Right forelimb (tissue), 1 donor: ENCODE results near the gene SH3GLB1.

Source experiments
- DNase-seq: peaks from one replicate; pipeline ENCODE4 v3.0.0-alpha.2; 2018

Gene SH3GLB1

GRCh38 chr1:86774305-86775295 lies 70.2 kb downstream of the SH3GLB1 start:
- DNase-seq: peak; percentile 52

DNA sequence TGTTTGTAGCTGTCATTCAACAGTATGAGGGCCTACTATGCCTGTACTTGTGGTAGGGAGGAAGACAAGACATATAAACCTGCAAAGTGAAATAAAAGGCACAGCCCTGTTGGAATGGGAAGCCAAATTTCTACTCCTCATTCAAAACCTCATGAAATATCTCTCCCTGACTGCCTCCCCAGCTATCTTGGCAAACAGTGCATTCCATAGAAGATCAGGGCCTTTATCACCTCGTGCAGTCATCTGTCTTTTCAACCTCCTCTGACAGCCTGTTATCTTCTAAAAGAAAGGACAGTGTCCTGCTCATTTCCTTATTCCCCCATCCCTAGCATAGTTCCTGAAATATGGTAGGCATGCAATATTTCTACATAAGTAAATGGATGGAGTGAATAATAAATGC lies 71.0 kb downstream of the SH3GLB1 start:
- no peak for DNase-seq

GRCh38 chr1:86776108-86776507 lies 71.7 kb downstream of the SH3GLB1 start:
- DNase-seq: no peak

DNA sequence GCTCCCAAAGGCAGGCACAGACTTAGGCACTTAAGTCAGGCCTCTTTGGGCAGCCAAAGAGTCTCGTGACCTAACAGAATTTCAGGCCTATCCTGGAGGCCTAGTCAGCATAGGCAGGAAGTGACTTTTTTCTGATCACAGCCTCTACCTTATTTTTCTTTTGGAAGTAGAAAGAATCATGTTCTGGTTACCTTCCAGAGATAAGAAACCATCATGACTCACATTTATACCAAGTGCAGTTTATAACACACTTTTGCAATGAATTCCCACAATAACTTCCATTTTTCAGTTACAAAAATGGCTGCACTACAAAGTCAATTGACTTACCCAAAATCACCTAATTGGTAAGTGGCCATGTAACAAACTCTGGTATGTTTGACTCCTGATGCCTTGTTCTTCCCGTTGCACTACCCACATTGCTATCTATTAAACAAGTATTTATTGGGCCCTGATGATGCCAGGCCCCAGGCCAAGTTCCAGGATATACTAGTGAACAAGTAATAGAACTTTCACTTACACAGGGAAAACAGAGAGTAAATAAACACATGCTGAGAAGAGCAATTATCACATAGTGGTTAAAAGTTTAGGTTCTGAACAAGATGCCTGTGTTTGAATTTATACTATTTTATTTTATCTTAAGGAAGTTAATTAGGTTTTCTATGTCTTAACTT lies 74.3 kb downstream of the SH3GLB1 start:
- DNase-seq: no peak

DNA sequence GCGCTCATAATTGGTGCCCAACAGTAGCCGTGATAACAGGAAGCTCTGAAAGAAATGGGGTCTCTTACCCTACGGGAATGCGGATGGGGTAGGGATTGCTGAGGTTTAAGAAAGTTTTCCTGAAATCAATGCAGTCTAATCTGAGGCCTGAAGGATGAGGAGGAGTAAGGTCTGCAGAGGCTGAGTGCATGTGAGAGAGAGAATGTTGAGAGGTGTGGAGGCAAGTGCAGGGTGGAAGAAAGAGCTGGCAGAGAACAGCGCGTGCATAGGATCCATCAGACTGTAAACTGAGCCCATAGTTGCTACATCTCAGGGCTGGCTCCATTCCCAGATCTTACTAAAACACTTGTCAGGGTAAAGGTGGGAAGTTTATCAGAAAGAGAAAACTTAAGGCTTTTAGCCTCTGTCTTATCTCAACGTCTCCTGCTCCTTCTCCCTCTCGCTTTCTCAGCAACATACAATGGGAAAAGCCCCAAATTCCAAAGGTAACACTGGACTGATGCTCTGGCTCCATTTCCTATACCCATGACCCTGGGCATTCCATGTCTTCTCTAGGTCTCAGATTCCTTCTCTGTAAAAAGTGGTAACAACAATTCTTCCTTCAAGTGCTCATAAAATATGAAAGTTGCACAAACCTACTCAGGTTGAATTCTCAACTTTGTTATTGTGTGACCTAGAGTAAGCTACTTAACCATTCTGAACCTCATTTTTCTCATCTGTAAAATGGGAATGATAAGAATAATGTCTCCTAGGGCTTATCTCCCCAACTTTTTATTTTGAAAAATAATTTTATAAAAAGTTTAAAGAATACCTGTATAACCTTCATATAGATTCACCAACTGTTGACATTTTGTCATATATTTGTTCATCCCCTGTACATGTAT lies 75.2 kb downstream of the SH3GLB1 start:
- DNase-seq: no peak

DNA sequence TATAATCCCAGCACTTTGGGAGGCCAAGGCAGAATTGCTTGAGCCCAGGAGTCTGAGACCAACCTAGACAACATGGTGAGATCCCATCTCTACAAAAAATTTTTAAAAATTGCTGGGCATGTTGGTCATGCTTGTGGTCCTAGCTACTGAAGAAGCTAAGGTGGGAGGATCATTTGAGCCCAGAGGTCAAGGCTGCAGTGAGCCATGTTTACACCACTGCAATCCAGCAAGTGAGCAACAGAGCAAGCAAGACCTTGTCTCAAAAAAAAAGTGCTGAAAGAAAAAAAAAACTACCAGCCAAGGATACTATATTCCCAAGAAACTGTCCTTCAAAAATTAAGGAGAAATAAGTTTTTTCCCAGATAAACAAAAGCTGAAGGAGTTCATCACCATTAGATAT lies 78.1 kb downstream of the SH3GLB1 start:
- DNase-seq: no peak

DNA sequence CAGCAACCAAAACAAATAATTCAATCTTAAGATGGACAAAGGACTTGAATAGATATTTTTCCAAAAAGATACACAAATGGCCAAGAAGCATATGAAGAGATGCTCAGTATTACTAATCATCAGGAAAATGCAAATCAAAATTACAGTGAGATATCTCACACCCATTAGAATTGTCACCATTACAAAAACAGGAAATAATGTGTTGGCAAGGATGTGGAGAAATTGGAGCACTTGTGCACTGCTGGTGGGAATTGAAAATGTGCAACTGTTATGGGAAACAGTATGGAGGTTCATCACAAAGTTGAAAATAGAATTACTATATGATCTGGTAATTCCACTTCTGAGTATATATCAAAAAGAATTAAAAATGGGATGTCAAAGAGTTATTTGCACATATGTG lies 83.2 kb downstream of the SH3GLB1 start:
- DNase-seq: no peak

GRCh38 chr1:86788300-86789206 lies 84.2 kb downstream of the SH3GLB1 start:
- no peak for DNase-seq

DNA sequence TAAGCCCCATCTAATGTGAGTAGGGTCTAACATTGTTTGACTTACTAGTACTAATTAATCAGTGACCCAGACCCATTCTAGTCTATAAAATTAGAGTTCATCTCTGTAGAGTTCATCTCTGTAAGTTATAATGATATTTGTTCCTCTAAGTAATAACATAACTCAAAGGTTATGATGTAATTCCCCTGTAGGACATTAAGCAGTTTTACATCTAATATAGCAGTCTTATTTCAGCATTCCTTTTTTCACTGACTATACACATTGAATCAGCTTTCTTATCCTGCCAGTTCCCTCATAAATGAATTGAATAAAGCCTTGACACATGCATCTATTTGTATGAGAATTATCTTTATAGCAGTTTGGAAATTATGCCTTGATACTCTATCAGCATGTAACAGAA lies 90.9 kb downstream of the SH3GLB1 start:
- DNase-seq: no peak
